ENCODE measurements around the gene KAT2A.

KAT2A gene

GRCh38 chr17:42114118-42114517 is 7.0 kb downstream of the KAT2A start:
- DNase-seq (ENCODE audit: low read depth): no peak

- no peak for DNase-seq (ENCODE audit: low read depth)
Observed at GRCh38 chr17:42113293-42114069, 7.7 kb downstream of the KAT2A start.

GRCh38 chr17:42112552-42113176 is 8.5 kb downstream of the KAT2A start, which contains the start of gene DHX58:
Gene DHX58 (minus strand): TSS chr17:42112714. CDS start chr17:42111892, 822 bp downstream.
- peak; percentile 26 for DNase-seq (ENCODE audit: low read depth)

- DNase-seq (ENCODE audit: low read depth): no peak
Observed at GRCh38 chr17:42111871-42112551, 9.2 kb downstream of the KAT2A start.

GRCh38 chr17:42111265-42111636 is 9.9 kb downstream of the KAT2A start:
- DNase-seq (ENCODE audit: low read depth): no peak

- DNase-seq (ENCODE audit: low read depth): no peak
Observed at GRCh38 chr17:42110301-42111264, 10.6 kb downstream of the KAT2A start.

GRCh38 chr17:42109086-42109485 is 12.1 kb downstream of the KAT2A start:
- DNase-seq (ENCODE audit: low read depth): no peak

GRCh38 chr17:42107597-42108576 is 13.3 kb downstream of the KAT2A start:
- peak; percentile 89 for DNase-seq (ENCODE audit: low read depth)

GRCh38 chr17:42107124-42107523 is 14.0 kb downstream of the KAT2A start:
- no peak for DNase-seq (ENCODE audit: low read depth)

GRCh38 chr17:42106009-42106408 is 15.2 kb downstream of the KAT2A start:
- no peak for DNase-seq (ENCODE audit: low read depth)

GRCh38 chr17:42104264-42104663 is 16.9 kb downstream of the KAT2A start:
- no peak for DNase-seq (ENCODE audit: low read depth)

GRCh38 chr17:42103221-42103954 is 17.8 kb downstream of the KAT2A start:
- DNase-seq (ENCODE audit: low read depth): no peak

- DNase-seq (ENCODE audit: low read depth): peak; percentile 61
Observed at GRCh38 chr17:42101513-42102292, 19.5 kb downstream of the KAT2A start.

- DNase-seq (ENCODE audit: low read depth): no peak
Observed at GRCh38 chr17:42098730-42099399, 22.3 kb downstream of the KAT2A start.

GRCh38 chr17:42097691-42098631 is 23.2 kb downstream of the KAT2A start, which contains the start of gene ZNF385C:
Gene ZNF385C (minus strand): TSS chr17:42098473. CDS start chr17:42063056, 35,417 bp downstream.
- DNase-seq (ENCODE audit: low read depth): peak; percentile 30

- DNase-seq (ENCODE audit: low read depth): no peak
Observed at GRCh38 chr17:42096360-42097111, 24.6 kb downstream of the KAT2A start.
